H9 (cell line): ENCODE data around the gene DMRTC2. TPM values are rescaled to one million over a fixed set of nuclear protein-coding genes. Genes with fewer than 3 reads are reported as not detected.

Experiments
- DNase-seq: peaks from one replicate; pipeline ENCODE4 v3.0.0-alpha.2; 2017
- H2AFZ ChIP-seq: one replicate; pipeline ENCODE4 v1.6.1; 2013; ENCODE audit warnings: mild to moderate bottlenecking, low read length, control low read depth, moderate library complexity
- H2AK5ac ChIP-seq: 2 replicates; pipeline ENCODE4 v1.6.1; 2013; ENCODE audit warnings: low read length, control low read depth, mixed read lengths; ENCODE audit not compliant: insufficient read length
- H2BK120ac ChIP-seq: one replicate; pipeline ENCODE4 v1.6.1; 2013; ENCODE audit warnings: low read depth, mild to moderate bottlenecking, low read length, control low read depth, inconsistent platforms; ENCODE audit not compliant: poor library complexity, severe bottlenecking
- H2BK12ac ChIP-seq: 2 replicates; pipeline ENCODE4 v1.6.1; 2013; ENCODE audit warnings: low read length, control low read depth, mixed read lengths, low read depth; ENCODE audit not compliant: insufficient read length
- H2BK15ac ChIP-seq: 2 replicates; pipeline ENCODE4 v1.6.1; 2013; ENCODE audit warnings: low read depth, low read length, control low read depth
- H2BK20ac ChIP-seq: one replicate; pipeline ENCODE4 v1.6.1; 2013; ENCODE audit warnings: low read depth, mild to moderate bottlenecking, low read length, control low read depth, inconsistent platforms; ENCODE audit not compliant: poor library complexity, severe bottlenecking
- H2BK5ac ChIP-seq: 2 replicates; pipeline ENCODE4 v1.6.1; 2013; ENCODE audit warnings: low read length, control low read depth, mixed read lengths; ENCODE audit not compliant: insufficient read length
- H3K14ac ChIP-seq: 2 replicates; pipeline ENCODE4 v1.6.1; 2013; ENCODE audit warnings: low read length, control low read depth; ENCODE audit not compliant: insufficient read depth
- H3K18ac ChIP-seq: 2 replicates; pipeline ENCODE4 v1.6.1; 2013; ENCODE audit warnings: low read depth, mild to moderate bottlenecking, mixed read lengths, low read length, control low read depth; ENCODE audit not compliant: insufficient read length
- H3K23ac ChIP-seq: 2 replicates; pipeline ENCODE4 v1.6.1; 2013; ENCODE audit warnings: low read length, control low read depth, mixed read lengths, low read depth; ENCODE audit not compliant: insufficient read length
- H3K23me2 ChIP-seq: 2 replicates; pipeline ENCODE4 v1.6.1; 2013; ENCODE audit warnings: low read depth, mild to moderate bottlenecking, mixed read lengths, low read length, control low read depth; ENCODE audit not compliant: insufficient read length, poor library complexity, severe bottlenecking
- H3K27ac ChIP-seq: 2 replicates; pipeline ENCODE4 v1.5.1; 2013; ENCODE audit warnings: low read length, control low read depth, mixed read lengths, low read depth; ENCODE audit not compliant: insufficient read length
- H3K27me3 ChIP-seq: 2 replicates; pipeline ENCODE4 v1.6.1; 2013; ENCODE audit warnings: low read length, control low read depth, inconsistent platforms; ENCODE audit not compliant: insufficient read depth
- H3K4ac ChIP-seq: 2 replicates; pipeline ENCODE4 v1.6.1; 2013; ENCODE audit warnings: low read depth, mild to moderate bottlenecking, control low read depth, inconsistent platforms, low read length, moderate library complexity
- H3K4me1 ChIP-seq: 2 replicates; pipeline ENCODE4 v1.6.1; 2013; ENCODE audit warnings: low read length, control low read depth, inconsistent platforms; ENCODE audit not compliant: insufficient read depth
- H3K4me2 ChIP-seq: 2 replicates; pipeline ENCODE4 v1.6.1; 2013; ENCODE audit warnings: low read length, control low read depth, mixed read lengths; ENCODE audit not compliant: insufficient read length, insufficient read depth
- H3K56ac ChIP-seq: 2 replicates; pipeline ENCODE4 v1.6.1; 2013; ENCODE audit warnings: low read depth, mild to moderate bottlenecking, mixed read lengths, low read length, control low read depth; ENCODE audit not compliant: insufficient read length
- H3K79me1 ChIP-seq: 2 replicates; pipeline ENCODE4 v1.6.1; 2013; ENCODE audit warnings: low read depth, mild to moderate bottlenecking, moderate library complexity, low read length, control low read depth, inconsistent platforms; ENCODE audit not compliant: insufficient read depth, poor library complexity, severe bottlenecking
- H3K79me2 ChIP-seq: 2 replicates; pipeline ENCODE4 v1.6.1; 2013; ENCODE audit warnings: low read length, control low read depth, inconsistent platforms; ENCODE audit not compliant: insufficient read depth
- H3K9ac ChIP-seq: 2 replicates; pipeline ENCODE4 v1.6.1; 2013; ENCODE audit warnings: low read length, control low read depth, mixed read lengths; ENCODE audit not compliant: insufficient read length; ENCODE audit errors: extremely low read depth
- H3K9me3 ChIP-seq: one replicate; pipeline ENCODE4 v1.6.1; 2013; ENCODE audit warnings: low read depth, low read length, inconsistent platforms; ENCODE audit not compliant: control insufficient read depth
- H3T11ph ChIP-seq: one replicate; pipeline ENCODE4 v1.6.1; 2013; ENCODE audit warnings: mild to moderate bottlenecking, low read length, control low read depth, inconsistent platforms
- H4K20me1 ChIP-seq: one replicate; pipeline ENCODE4 v1.6.1; 2013; ENCODE audit not compliant: control insufficient read depth, insufficient read length, insufficient read depth
- H4K5ac ChIP-seq: 2 replicates; pipeline ENCODE4 v1.6.1; 2013; ENCODE audit warnings: low read depth, mild to moderate bottlenecking, mixed read lengths, low read length, control low read depth; ENCODE audit not compliant: insufficient read length
- H4K8ac ChIP-seq: replicated peaks from 2 replicates; pipeline ENCODE4 v1.6.1; 2013; ENCODE audit warnings: low read length, control low read depth, mixed read lengths, low read depth; ENCODE audit not compliant: insufficient read length
- H4K91ac ChIP-seq: 2 replicates; pipeline ENCODE4 v1.6.1; 2013; ENCODE audit warnings: low read depth, mild to moderate bottlenecking, moderate library complexity, mixed read lengths, low read length, control low read depth; ENCODE audit not compliant: insufficient read length
- H3K27ac Mint-ChIP-seq, 3 experiments: 2 replicates in 2 of 3; 3 replicates in 1 of 3; pipeline ENCODE4 v1.8.0; 2020 to 2021; ENCODE audit warnings: mixed read lengths in 3 of 3, mild to moderate bottlenecking in 1 of 3, moderate library complexity in 1 of 3
- H3K27me3 Mint-ChIP-seq: 2 replicates; pipeline ENCODE4 v1.8.0; 2021; ENCODE audit warnings: low read depth, mild to moderate bottlenecking, moderate library complexity, mixed read lengths
- H3K36me3 Mint-ChIP-seq, 3 experiments: 2 replicates in 2 of 3; 3 replicates in 1 of 3; pipeline ENCODE4 v1.8.0; 2020 to 2021; ENCODE audit warnings: low read depth in 3 of 3, mixed read lengths in 3 of 3; ENCODE audit not compliant: insufficient read depth in 1 of 3
- H3K4me1 Mint-ChIP-seq, 2 experiments: 2 replicates each; pipeline ENCODE4 v1.8.0; 2020; ENCODE audit warnings: mixed read lengths in 2 of 2
- H3K4me3 Mint-ChIP-seq, 2 experiments: 2 replicates in 1 of 2; 3 replicates in 1 of 2; pipeline ENCODE4 v1.8.0; 2020 to 2021; ENCODE audit warnings: mild to moderate bottlenecking in 2 of 2, mixed read lengths in 2 of 2, moderate library complexity in 1 of 2
- H3K9me3 Mint-ChIP-seq, 2 experiments: 2 replicates in 1 of 2; 3 replicates in 1 of 2; pipeline ENCODE4 v1.8.0; 2020; ENCODE audit warnings: mild to moderate bottlenecking in 2 of 2, mixed read lengths in 2 of 2, moderate library complexity in 1 of 2
- CTCF ChIP-seq: fragments of 200-600 bp; sonication (generic); conservative IDR thresholded peaks from 3 replicates; pipeline ENCODE4 v1.8.0; 2021; ENCODE audit warnings: antibody characterized with exemption, mild to moderate bottlenecking
- total RNA-seq: library from RNA; stranded (reverse); gene quantifications from 2 replicates; pipeline ENCODE4 v1.2.1, GENCODE V29; 2021

DMRTC2 gene
- total RNA-seq, 1 experiment from 2014 or later: not detected

GRCh38 chr19:41796362-41796761 lies 48.5 kb upstream of the DMRTC2 start, which contains the start of gene CEACAM3:
Gene CEACAM3, plus strand, starts transcription at chr19:41796587. Its CDS starts 91 bp downstream, at chr19:41796678.
- no peak within 1 kb of the TSS for H2BK12ac ChIP-seq
- no peak within 1 kb of the TSS for H2AK5ac ChIP-seq
- no peak within 1 kb of the TSS for H3K4me3 Mint-ChIP-seq
- H3K4me2 ChIP-seq: no peak within 1 kb of the TSS
- no peaks in the 10 kb centered on the region for H3K4me1 ChIP-seq
- no peak for DNase-seq
- no peak within 1 kb of the TSS for H3K27ac ChIP-seq
- no peak within 1 kb of the TSS for H3K18ac ChIP-seq
- no peak within 1 kb of the TSS for H2BK15ac ChIP-seq
- no peaks in the 10 kb centered on the region for H3K79me1 ChIP-seq
- no peaks in the 10 kb centered on the region for H3K27me3 ChIP-seq
- peaks cover 18% of the 10 kb centered on the region for H3K27me3 Mint-ChIP-seq
- H3K79me2 ChIP-seq: no peaks in the 10 kb centered on the region
- H3K27ac Mint-ChIP-seq: no peak within 1 kb of the TSS
- H3T11ph ChIP-seq: no peak within 1 kb of the TSS
- H3K4me1 Mint-ChIP-seq: no peaks in the 10 kb centered on the region
- no peak within 1 kb of the TSS for H4K5ac ChIP-seq
- no peaks in the 10 kb centered on the region for H4K20me1 ChIP-seq
- no peak for TF ChIP-seq CTCF
- H3K23ac ChIP-seq: no peak within 1 kb of the TSS
- no peak within 1 kb of the TSS for H3K4ac ChIP-seq
- no peaks in the 10 kb centered on the region for H3K9me3 ChIP-seq
- no peak within 1 kb of the TSS for H4K8ac ChIP-seq
- H4K91ac ChIP-seq: no peak within 1 kb of the TSS
- no peak within 1 kb of the TSS for H2BK20ac ChIP-seq
- H3K14ac ChIP-seq: no peak within 1 kb of the TSS
- no peak within 1 kb of the TSS for H3K56ac ChIP-seq
- no peaks in the 10 kb centered on the region; a peak in 1 of 7 replicates for H3K36me3 Mint-ChIP-seq
- no peaks in the 10 kb centered on the region for H3K23me2 ChIP-seq
- H2AFZ ChIP-seq: no peak within 1 kb of the TSS
- H3K9ac ChIP-seq: no peak within 1 kb of the TSS
- no peak within 1 kb of the TSS for H2BK120ac ChIP-seq
- H3K9me3 Mint-ChIP-seq: peaks cover 8 to 78% of the 10 kb centered on the region in 2 experiments
- H2BK5ac ChIP-seq: no peak within 1 kb of the TSS
